Liver (tissue), 9 donors: ENCODE results near the gene TEX28. TPM values are rescaled to one million over a fixed set of nuclear protein-coding genes. Genes with fewer than 3 reads are reported as not detected.

ENCODE experiments used
- DNase-seq: peaks from one replicate; pipeline ENCODE4 v3.0.0-alpha.2; 2017; ENCODE audit warnings: low spot score
- H3K27ac ChIP-seq, 2 donors: one replicate each; pipeline ENCODE4 v1.7.0; 2013; ENCODE audit warnings: inconsistent platforms in 2 of 2, low read length in 2 of 2, control low read depth in 1 of 2, low read depth in 1 of 2, mild to moderate bottlenecking in 1 of 2
- H3K27me3 ChIP-seq, 4 donors: one replicate each; pipeline versions ENCODE4 v1.6.1 to v1.7.0; 2013; ENCODE audit warnings: low read length in 3 of 4, inconsistent platforms in 1 of 4, mild to moderate bottlenecking in 1 of 4, moderate library complexity in 1 of 4; ENCODE audit not compliant: control insufficient read depth in 4 of 4, insufficient read depth in 4 of 4
- H3K36me3 ChIP-seq, 4 donors: one replicate each; pipeline versions ENCODE4 v1.6.1 to v1.7.0; 2013; ENCODE audit warnings: low read length in 3 of 4, mild to moderate bottlenecking in 3 of 4, low read depth in 1 of 4, moderate library complexity in 1 of 4; ENCODE audit not compliant: control insufficient read depth in 4 of 4, insufficient read depth in 3 of 4
- H3K4me1 ChIP-seq, 4 donors: one replicate each; pipeline versions ENCODE4 v1.6.1 to v1.7.0; 2013; ENCODE audit warnings: low read length in 3 of 4, mild to moderate bottlenecking in 3 of 4, moderate library complexity in 1 of 4; ENCODE audit not compliant: control insufficient read depth in 4 of 4, insufficient read depth in 4 of 4
- H3K4me3 ChIP-seq, 3 donors: one replicate each; pipeline versions ENCODE4 v1.6.1 to v1.7.0; 2013; ENCODE audit warnings: low read length in 3 of 3, control low read depth in 1 of 3, low read depth in 1 of 3, mild to moderate bottlenecking in 1 of 3
- H3K9ac ChIP-seq, 2 donors: one replicate each; pipeline ENCODE4 v1.7.0; 2013; ENCODE audit warnings: low read length in 2 of 2, mild to moderate bottlenecking in 2 of 2, moderate library complexity in 2 of 2, control low read depth in 1 of 2, low read depth in 1 of 2
- H3K9me3 ChIP-seq, 4 donors: one replicate each; pipeline versions ENCODE4 v1.6.1 to v1.7.0; 2013; ENCODE audit warnings: low read length in 3 of 4; ENCODE audit not compliant: control insufficient read depth in 4 of 4
- CTCF ChIP-seq: fragments of 150-350 bp; IDR thresholded peaks from 2 replicates; pipeline ENCODE4 v1.5.1; 2017; ENCODE audit warnings: improper control_type of control experiment, low read depth, low read length; ENCODE audit not compliant: missing input control
- EGR1 ChIP-seq, 2 donors: IDR thresholded peaks; 2 replicates each; pipeline ENCODE4 v1.6.1; 2016 to 2018; ENCODE audit warnings: antibody characterized with exemption in 2 of 2, low read depth in 2 of 2
- FOXA1 ChIP-seq: IDR thresholded peaks from 2 replicates; pipeline ENCODE4 v1.6.1; 2016; ENCODE audit warnings: antibody characterized with exemption
- FOXA2 ChIP-seq: IDR thresholded peaks from 2 replicates; pipeline ENCODE4 v1.6.1; 2016; ENCODE audit warnings: antibody characterized with exemption
- GABPA ChIP-seq, 2 donors: IDR thresholded peaks in 1 of 2; conservative IDR thresholded peaks in 1 of 2; 2 replicates each; pipeline ENCODE4 v1.6.1; 2016; ENCODE audit warnings: antibody characterized with exemption in 2 of 2, mild to moderate bottlenecking in 1 of 2, moderate library complexity in 1 of 2
- HNF4A ChIP-seq, 2 donors: conservative IDR thresholded peaks; 2 replicates each; pipeline ENCODE4 v1.6.1; 2016; ENCODE audit warnings: antibody characterized with exemption in 2 of 2, mild to moderate bottlenecking in 2 of 2
- HNF4G ChIP-seq: IDR thresholded peaks from 2 replicates; pipeline ENCODE4 v1.6.1; 2016; ENCODE audit warnings: antibody characterized with exemption
- JUND ChIP-seq, 2 donors: IDR thresholded peaks; 2 replicates each; pipeline ENCODE4 v1.6.1; 2016; ENCODE audit warnings: antibody characterized with exemption in 2 of 2
- MAX ChIP-seq: IDR thresholded peaks from 2 replicates; pipeline ENCODE4 v1.6.1; 2016; ENCODE audit warnings: antibody characterized with exemption
- NR2F2 ChIP-seq: IDR thresholded peaks from 2 replicates; pipeline ENCODE4 v1.6.1; 2016; ENCODE audit warnings: antibody characterized with exemption
- RAD21 ChIP-seq, 2 donors: IDR thresholded peaks; 2 replicates each; pipeline ENCODE4 v1.6.1; 2016; ENCODE audit warnings: antibody characterized with exemption in 2 of 2, mild to moderate bottlenecking in 2 of 2
- REST ChIP-seq: IDR thresholded peaks from 2 replicates; pipeline ENCODE4 v1.6.1; 2016; ENCODE audit warnings: antibody characterized with exemption, mild to moderate bottlenecking
- RXRA ChIP-seq, 2 donors: IDR thresholded peaks; 2 replicates each; pipeline ENCODE4 v1.6.1; 2017 to 2018; ENCODE audit warnings: antibody characterized with exemption in 2 of 2, mild to moderate bottlenecking in 1 of 2
- SP1 ChIP-seq: IDR thresholded peaks from 2 replicates; pipeline ENCODE4 v1.6.1; 2018; ENCODE audit warnings: antibody characterized with exemption, mild to moderate bottlenecking
- TAF1 ChIP-seq: conservative IDR thresholded peaks from 2 replicates; pipeline ENCODE4 v1.6.1; 2016; ENCODE audit warnings: antibody characterized with exemption, mild to moderate bottlenecking
- YY1 ChIP-seq: IDR thresholded peaks from 2 replicates; pipeline ENCODE4 v1.6.1; 2016; ENCODE audit warnings: antibody characterized with exemption, mild to moderate bottlenecking
- WGBS: extraction: QIAGEN DNeasy Blood & Tissue Kit; methylation state at CpG from one replicate; pipeline ENCODE4 v1.1.7; 2013; 5-methylcytosine and 5-hydroxymethylcytosine counted together
- polyA plus RNA-seq, 2 donors: library from polyadenylated mRNA; stranded (reverse) in 1 of 2; unstranded in 1 of 2; fragments of 200-250 nt in 1 of 2; fragments of >200 nt in 1 of 2; fragmentation: Nextera tagmentation in 1 of 2; extraction: Ambion mirVana in 1 of 2; gene quantifications; one replicate each; pipeline versions ENCODE4 v1.2.1 to v1.2.3, GENCODE V29; 2013 to 2015
- total RNA-seq, 2 donors: library from RNA; depleted of rRNA; stranded (reverse); fragments of >200 nt; gene quantifications; one replicate each; pipeline ENCODE4 v1.2.3, GENCODE V29; 2014
- TF ChIP-seq, protein P1 (sequence below): IDR thresholded peaks from 2 replicates; pipeline ENCODE4 v1.6.1; 2016; ENCODE audit warnings: antibody characterized with exemption
- TF ChIP-seq, protein P2 (sequence below): IDR thresholded peaks from 2 replicates; pipeline ENCODE4 v1.6.1; 2016; ENCODE audit warnings: antibody characterized with exemption
- donor health status: healthy.
- donor health status: healthy.
- donor health status: healthy.
- donor health status: healthy.
- donor health status: healthy.

TEX28 gene
- total and polyA plus RNA-seq, 4 donors: not detected

DNA sequence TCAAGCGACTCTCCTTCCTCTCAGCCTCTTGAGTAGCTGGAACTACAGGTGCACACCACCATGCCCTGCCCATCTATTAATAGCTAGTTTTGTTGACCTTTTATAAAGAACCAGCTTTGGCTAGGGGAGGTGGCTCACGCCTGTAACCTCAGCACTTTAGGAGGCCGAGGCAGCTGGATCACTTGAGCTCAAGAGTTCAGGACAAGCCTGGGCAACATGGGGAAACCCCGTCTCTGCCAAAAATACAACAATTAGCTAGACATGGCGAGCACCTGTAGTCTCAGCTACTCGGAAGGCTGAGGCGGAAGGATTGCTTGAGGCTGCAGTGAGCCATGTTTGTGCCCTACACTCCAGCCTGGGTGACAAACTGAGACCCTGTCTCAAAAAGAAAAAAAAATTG lies 3.4 kb upstream of the TEX28 start:
- no peak overlapping the region for H3K27ac ChIP-seq
- no peak overlapping the region for H3K4me3 ChIP-seq
- 85% methylated on average over 7 of the region's 7 CpGs for WGBS
- H3K4me1 ChIP-seq: no peaks in the 10 kb centered on the region
- H3K9ac ChIP-seq: no peak overlapping the region
- H3K9me3 ChIP-seq: no peaks in the 10 kb centered on the region
- TF ChIP-seq NR2F2 (no peak), EGR1 (IDR thresholded peaks at IDR 0.05; ENCODE audit: low read depth in 2 of 2) (no peak), YY1 (no peak), GABPA (IDR thresholded peaks at IDR 0.05 in 1 of 2, conservative IDR thresholded peaks at IDR 0.05 in 1 of 2) (no peak), RXRA (IDR thresholded peaks at IDR 0.05) (no peak), JUND (IDR thresholded peaks at IDR 0.05) (no peak), CTCF (no peak), HNF4G (no peak), SP1 (no peak), TAF1 (no peak), FOXA1 (no peak), REST (no peak), FOXA2 (no peak), MAX (no peak)
- TF ChIP-seq, protein P1, sequence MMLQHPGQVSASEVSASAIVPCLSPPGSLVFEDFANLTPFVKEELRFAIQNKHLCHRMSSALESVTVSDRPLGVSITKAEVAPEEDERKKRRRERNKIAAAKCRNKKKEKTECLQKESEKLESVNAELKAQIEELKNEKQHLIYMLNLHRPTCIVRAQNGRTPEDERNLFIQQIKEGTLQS: no peak
- no peaks in the 10 kb centered on the region for H3K27me3 ChIP-seq
- H3K36me3 ChIP-seq: no peaks in the 10 kb centered on the region
- DNase-seq: no peak

- 93% methylated on average over 18 of the region's 18 CpGs for WGBS
- no peak overlapping the region for H3K4me3 ChIP-seq
- no peak for TF ChIP-seq FOXA2
- no peak for TF ChIP-seq RAD21 (IDR thresholded peaks at IDR 0.05)
- TF ChIP-seq NR2F2: no peak
- no peak for TF ChIP-seq REST
- no peak for TF ChIP-seq HNF4G
- TF ChIP-seq EGR1 (IDR thresholded peaks at IDR 0.05; ENCODE audit: low read depth in 2 of 2): no peak
- no peak for TF ChIP-seq MAX
- TF ChIP-seq RXRA (IDR thresholded peaks at IDR 0.05): no peak
- TF ChIP-seq, protein P2, sequence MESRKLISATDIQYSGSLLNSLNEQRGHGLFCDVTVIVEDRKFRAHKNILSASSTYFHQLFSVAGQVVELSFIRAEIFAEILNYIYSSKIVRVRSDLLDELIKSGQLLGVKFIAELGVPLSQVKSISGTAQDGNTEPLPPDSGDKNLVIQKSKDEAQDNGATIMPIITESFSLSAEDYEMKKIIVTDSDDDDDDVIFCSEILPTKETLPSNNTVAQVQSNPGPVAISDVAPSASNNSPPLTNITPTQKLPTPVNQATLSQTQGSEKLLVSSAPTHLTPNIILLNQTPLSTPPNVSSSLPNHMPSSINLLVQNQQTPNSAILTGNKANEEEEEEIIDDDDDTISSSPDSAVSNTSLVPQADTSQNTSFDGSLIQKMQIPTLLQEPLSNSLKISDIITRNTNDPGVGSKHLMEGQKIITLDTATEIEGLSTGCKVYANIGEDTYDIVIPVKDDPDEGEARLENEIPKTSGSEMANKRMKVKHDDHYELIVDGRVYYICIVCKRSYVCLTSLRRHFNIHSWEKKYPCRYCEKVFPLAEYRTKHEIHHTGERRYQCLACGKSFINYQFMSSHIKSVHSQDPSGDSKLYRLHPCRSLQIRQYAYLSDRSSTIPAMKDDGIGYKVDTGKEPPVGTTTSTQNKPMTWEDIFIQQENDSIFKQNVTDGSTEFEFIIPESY: no peak
- TF ChIP-seq FOXA1: no peak
- no peak for TF ChIP-seq GABPA (IDR thresholded peaks at IDR 0.05 in 1 of 2, conservative IDR thresholded peaks at IDR 0.05 in 1 of 2)
- no peak for TF ChIP-seq HNF4A (conservative IDR thresholded peaks at IDR 0.05)
Observed at GRCh38 chrX:154296731-154297130, 1.8 kb upstream of the TEX28 start.

More at GRCh38 chrX:154296731-154297130, 1.8 kb upstream of the TEX28 start:
- H3K4me1 ChIP-seq: no peaks in the 10 kb centered on the region
- H3K9ac ChIP-seq: no peak overlapping the region
- no peaks in the 10 kb centered on the region for H3K36me3 ChIP-seq
- no peaks in the 10 kb centered on the region for H3K27me3 ChIP-seq
- H3K9me3 ChIP-seq: no peaks in the 10 kb centered on the region
- no peak overlapping the region for H3K27ac ChIP-seq
- DNase-seq: no peak
